ENCODE results near the gene DMRT2.
A peak's percentile ranks its signal among the peaks of the same experiment; 100 is the strongest.

DMRT2 gene

DNA sequence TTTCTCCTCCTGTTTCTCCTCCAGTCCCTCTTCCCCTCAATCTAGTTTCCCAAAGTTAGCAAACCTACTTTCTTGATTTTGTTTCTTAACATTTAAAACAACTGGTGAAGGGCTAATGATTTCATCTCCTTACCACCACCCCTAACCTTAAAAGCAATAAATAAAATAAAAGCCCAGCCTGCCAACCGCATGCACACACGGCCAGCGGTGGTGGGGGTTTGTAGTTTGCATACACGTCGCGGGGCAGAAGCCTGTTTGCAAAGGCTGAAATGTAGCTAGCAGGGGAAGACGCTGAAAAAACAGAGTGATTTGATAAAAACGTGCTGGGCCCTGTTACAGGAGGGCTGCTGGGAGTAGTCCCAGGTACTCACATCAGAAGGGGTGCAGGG, 1.9 kb upstream of the DMRT2 start:
- DNase-seq, result no peak

GRCh38 chr9:1048811-1049210, 1.3 kb upstream of the DMRT2 start:
- DNase-seq, result no peak

GRCh38 chr9:1049641-1050040, 516 bp upstream of the DMRT2 start:
- no peak for DNase-seq

DNA sequence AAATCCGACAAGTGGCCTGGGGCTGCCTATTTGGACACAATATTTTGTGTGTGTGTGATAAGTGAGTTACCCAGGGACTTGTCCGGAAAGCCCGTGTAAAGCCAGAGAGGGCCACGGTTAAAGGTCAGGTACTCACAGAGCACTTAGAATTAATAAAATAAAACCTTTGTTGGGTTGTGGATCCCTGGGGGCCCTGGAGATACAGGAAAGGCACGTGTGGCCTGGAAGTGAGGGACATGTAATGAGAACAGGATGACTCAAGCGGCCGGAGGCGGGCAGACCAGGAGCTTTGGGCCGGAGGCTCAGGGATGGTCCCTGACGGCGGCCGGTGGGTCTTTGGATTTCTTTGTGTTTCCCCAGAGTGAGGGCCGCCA, 1.0 kb downstream of the DMRT2 start:
- DNase-seq, result no peak

GRCh38 chr9:1051584-1052275, 1.6 kb downstream of the DMRT2 start:
- DNase-seq, result peak in 1 of 2 experiments; percentile 12

DNA sequence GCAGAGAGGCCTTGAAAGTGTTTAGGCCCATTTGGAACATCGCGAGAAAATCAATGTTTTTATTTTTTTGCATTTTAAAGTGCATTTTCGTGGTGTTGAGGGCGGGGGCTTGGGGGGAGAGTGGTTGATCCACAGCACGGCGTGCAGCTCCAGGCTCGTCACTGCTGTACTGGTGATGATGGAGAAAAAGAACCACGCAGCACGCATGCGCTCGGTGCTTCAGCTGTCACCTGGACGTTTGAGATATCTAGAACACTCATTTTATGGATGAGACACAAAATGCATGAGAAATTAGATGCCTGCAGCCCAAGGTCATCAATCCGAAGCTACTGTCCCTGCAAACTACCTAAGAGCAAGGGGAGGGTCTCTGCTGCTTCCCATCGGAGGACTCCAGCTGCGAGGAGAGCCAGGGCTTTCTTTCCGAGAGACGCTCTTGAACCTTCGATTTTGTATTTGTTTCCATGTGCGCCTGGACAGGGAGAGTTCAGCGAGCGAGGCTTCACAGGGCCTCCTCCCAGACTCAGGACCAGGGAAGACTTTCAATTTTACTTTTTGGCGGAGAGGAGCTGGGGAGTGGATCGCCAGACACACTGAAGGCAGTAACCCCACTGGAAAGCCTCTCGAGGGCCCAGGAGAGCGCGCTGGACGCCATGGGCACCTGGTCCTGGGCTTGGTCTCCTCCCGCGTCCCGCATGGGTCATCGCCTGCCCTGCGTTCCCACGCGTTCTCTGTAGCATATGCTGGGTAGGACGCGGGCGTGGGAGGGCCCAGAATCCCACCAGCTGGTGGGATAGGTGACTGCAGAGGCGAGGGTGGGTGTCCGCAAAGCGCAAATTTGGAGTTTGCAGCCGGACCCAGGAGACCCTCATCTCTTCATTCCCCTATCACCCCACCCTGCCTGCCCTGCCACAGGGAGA, 2.5 kb downstream of the DMRT2 start:
- no peak for DNase-seq

- DNase-seq, result no peak
These were observed 3.1 kb downstream of the DMRT2 start for GRCh38 chr9:1053282-1053621.

- no peak for DNase-seq
These were observed 3.8 kb downstream of the DMRT2 start for GRCh38 chr9:1053986-1054425.

GRCh38 chr9:1055166-1055565, 5.0 kb downstream of the DMRT2 start:
- no peak for DNase-seq

GRCh38 chr9:1057910-1058309, 7.8 kb downstream of the DMRT2 start:
- no peak for DNase-seq

- DNase-seq, result no peak
These were observed 8.8 kb downstream of the DMRT2 start for GRCh38 chr9:1058826-1059487.

DNA sequence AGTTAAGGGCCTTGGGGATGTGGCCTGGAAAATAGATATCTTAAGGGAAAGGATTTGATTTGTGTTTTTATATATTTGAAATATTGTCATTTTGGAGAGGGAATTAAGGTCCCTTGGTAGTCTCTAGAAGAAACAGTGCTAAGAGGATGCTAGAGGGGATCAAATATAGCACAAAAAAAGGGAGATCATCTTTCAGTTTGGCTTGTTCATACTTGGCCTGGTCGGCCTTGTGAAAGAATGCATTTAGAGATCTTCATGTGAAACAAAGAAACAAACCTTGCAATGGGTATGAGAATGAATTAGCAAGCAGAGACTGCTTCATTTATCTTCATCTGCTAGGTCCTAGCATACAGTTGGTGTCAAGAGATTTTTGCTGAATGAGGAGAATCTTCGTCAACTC, 15.0 kb downstream of the DMRT2 start:
- no peak for DNase-seq

DNA sequence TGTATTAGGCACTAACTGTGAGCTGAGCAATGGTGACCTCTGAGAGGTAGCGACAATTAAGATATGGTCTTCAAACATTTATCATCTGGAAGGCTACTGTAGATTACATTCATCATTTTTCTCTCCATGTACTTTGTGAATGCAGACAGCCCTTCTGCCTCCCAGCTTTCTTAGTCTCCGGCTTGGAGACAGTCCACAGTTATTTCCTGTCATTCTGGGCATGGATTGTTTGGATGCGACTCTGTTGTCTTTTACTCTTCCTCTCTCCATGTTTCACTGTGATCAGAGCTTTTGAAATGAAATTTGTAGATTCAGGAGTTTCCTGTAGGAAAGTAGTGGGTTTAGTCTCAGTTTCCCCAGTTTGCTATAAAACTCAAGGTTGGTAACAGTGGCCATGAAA, 20.5 kb downstream of the DMRT2 start:
- DNase-seq, result no peak

- DNase-seq, result no peak
These were observed 21.6 kb downstream of the DMRT2 start for GRCh38 chr9:1071730-1072129.

DNA sequence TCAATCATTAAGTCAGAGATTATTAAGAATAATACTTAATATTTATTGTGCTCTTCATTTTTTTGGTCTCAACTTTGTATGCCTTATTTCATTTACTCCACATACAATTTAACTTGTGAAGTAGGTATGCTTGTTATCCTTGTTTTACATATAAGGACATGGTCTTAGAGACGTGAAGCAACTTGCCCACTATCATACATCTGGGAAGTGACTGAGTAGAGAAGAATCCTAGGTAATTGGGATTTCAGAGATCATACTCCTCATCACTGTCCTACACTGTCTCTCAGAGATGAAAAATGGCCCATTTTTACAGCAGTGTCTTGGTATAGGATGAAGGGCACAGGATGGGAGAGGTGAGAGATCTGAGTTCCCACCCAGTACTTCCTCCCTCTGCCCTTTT, 23.3 kb downstream of the DMRT2 start:
- no peak for DNase-seq

GRCh38 chr9:1077616-1078015, 27.5 kb downstream of the DMRT2 start:
- DNase-seq, result no peak

DNA sequence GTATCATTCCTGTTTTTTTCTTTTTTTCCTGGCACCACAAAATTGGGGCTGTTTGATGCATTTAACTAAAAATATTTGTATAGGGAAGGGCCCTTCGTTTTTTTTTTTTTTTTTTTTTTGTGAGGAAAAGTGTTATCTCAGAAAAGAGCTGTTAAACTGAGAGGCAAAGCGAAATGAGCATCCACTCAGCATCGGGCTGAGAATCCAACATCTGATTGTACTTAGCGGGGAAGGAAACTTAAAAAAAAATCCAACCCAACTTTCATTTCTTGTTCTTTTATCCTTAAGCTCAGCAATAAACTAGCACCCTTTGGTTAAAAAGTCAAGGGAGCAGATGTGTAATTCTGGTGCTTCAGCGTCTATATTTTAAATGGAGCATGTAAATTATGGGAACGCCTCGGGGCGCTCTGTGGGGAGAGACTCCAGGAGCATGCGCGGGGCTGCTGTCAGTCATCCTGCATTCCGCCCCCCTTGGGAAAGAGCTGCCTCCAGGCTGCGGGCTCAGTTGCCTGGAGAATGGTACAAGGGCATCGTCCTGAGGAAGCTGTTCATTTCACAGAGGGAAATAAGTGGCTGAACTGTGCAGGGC, 33.3 kb downstream of the DMRT2 start:
- DNase-seq, result peak in 1 of 2 experiments; percentile 7

GRCh38 chr9:1085086-1085485, 34.9 kb downstream of the DMRT2 start:
- no peak for DNase-seq

DNA sequence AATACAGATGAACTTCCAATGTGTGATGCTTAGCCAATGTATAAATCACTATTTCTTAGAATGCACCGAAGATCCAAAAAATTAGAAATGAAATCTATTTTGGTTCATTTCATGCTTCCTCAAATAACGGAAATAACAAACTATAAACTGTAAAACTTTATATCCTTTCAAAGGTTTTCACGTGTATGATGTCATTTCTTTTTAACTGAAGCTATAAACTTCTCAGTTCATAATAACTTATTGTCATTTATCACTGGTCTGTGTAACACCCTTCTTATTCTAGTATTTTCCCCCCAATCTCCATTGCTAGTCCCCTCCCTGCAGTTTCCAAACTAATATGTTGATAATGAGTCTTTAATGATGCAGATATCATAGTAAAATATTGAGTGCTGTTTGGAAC, 36.4 kb downstream of the DMRT2 start:
- no peak for DNase-seq

DNA sequence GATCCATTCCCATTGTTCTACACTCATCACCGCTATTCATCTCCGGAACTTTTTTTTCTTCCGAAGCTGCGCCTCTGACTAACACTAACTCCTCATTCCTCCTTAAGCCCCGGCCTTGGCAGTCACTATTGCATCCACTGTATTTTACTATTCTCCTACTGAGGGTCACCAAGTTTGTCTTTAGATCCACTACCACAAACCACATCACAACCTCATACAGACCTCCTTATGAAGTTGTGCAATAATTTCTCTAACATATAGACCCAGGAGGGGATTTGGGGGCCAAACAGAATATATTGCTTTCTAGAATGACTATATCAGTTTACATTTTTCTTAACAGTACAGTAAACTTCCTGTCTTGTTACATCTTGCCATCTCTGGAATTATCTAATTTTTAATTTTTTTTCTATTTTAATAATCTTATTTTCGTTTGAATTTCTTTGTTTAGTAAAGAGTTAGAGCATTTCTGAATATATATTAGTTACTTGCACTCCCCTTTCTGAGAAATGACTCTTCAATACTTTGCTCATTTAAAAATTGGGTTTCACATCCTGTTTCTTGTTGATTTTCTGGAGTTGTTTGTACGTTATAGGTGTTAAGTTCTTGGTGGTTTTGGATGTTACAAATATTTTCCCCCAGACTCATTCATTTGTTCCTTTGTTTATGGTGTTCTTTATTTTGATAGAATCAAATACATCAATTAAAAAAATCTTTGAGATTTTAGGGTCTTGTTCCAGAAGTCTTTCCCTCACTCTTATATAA, 37.1 kb downstream of the DMRT2 start:
- DNase-seq, result no peak

GRCh38 chr9:1094749-1095148, 44.6 kb downstream of the DMRT2 start:
- no peak for DNase-seq

- no peak for DNase-seq
These were observed 46.2 kb downstream of the DMRT2 start for GRCh38 chr9:1096155-1096964.

Measured in NCI-H187 (cell line).